GM21529 (cell line): Measurements from ENCODE around the gene UBD.

ENCODE experiments used
- ATAC-seq: cut with Tn5 transposase; IDR thresholded peaks from one replicate; pipeline ENCODE4 v1.9.1; 2021; ENCODE audit not compliant: unreplicated experiment

UBD gene

GRCh38 chr6:29559524-29560287, at the start of gene UBD:
TSS of gene UBD (minus strand) at chr6:29559732. CDS start at chr6:29559701, 31 bp downstream.
- no peak for ATAC-seq

- no peak for ATAC-seq
These were observed 48.6 kb upstream of the UBD start for GRCh38 chr6:29608131-29608530.

DNA sequence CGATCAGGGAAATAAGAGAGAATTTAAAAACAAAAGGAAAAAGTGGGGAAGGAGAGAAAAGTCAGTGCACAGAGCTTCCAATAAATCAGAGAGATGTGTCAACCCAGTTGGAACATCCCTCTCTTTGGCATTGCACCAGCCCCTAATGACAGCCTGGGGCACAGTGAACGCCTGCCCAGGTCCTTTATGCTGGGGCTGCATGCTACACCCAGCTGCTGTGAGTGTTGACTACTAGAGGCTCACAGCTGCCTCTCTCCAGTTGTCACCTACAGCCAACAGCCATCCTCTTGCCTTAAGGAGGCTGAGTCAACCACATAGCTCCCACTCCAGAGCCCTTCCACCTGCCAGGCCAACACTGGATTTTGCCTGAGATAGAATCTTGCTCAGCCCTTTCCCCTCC, 44.4 kb upstream of the UBD start:
- ATAC-seq: no peak

DNA sequence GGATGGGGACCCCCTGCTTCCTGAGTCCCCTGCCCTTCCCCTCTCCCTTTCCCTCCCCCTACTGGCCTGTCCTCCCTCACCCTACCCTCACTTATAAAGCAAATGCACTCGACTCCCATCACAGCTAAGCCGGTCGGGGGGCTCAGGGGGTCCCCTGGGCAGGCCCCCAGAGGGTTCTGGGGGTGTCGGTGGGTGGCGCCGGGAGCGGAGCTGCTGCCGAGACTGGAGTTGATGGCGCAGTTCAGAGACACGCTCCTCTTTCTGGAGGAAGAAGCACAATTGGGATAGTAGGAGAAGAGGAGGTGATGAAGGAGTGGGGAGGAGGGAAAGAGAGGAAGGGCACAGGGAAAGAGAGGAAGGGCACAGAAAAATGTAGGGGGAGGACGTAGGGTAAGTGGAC, 43.9 kb upstream of the UBD start:
- ATAC-seq: no peak

GRCh38 chr6:29602564-29603361, 43.2 kb upstream of the UBD start:
- ATAC-seq: no peak

DNA sequence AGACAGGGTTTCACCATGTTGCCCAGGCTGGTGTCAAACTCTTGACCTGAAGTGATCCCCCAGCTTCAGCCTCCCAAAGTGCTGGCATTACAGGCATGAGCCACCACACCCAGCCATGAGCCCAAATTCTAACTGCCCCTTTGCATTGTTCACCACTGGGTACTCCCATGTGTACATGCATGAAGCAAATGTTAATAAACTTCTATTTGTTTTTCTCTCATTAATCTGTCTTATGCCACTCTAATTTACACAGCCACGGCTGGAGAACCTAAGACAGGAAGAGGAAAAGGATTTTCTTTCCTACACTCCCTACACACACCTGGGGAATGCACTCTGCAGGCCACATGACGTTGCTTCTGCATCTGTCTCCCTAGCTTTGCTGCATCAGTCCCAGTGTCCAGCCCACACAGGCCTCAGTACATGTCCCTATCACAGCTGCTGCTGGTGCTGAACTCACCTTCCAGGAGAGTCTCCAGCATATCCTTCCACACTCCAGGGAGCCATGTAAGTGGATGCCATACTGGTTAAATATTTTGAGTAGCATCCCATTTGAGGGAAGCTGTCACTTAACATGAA, 38.7 kb upstream of the UBD start:
- ATAC-seq: no peak

DNA sequence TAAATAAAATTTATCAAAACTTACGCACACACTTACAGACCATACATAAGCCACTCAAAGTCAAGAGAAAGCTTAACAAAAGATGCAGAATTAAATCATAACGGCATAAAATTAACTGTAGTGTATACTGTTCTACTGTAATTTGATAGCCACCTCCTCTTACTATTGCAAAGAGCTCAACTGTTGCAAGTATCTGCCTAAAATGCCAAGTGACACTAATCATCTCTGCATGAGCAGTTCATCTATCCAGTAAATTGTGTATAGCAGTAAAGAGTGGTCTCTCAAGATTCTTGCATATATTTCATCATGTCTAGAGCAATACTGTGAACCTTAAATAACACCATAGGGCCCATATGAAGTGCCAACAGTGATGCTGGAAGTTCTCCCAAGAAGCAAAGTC, 37.7 kb upstream of the UBD start:
- ATAC-seq: no peak

GRCh38 chr6:29596381-29596900, 36.9 kb upstream of the UBD start:
- ATAC-seq: no peak

DNA sequence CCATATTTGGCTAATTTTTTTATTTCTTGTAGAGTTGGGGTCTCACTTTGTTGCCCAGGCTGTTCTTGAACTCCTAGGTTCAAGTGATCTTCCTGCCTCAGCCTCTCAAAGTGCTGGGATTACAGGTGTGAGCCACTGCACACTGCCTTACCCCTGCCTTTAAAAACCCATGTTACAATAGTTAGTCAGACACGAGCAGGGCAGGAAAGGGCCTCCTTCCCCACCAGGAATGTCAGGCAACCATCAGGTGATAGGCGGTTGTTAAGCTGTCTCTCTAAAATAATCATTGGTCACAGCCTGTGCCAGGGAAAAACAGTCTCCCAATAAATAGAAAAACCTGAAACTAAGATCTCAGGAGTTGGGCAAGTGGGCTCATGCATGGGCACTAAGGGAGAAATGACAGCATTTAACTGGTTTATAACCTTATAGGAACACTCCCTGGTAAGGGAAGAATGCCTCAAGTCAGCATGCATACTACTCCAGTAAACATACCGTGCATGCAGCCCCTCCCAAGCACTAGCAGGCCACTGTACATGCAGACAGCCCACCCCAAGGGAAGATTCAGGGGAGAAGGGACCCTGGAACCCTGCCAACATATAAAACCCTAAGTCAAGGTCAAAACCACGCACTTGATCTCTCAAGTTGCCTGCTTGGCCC, 33.8 kb upstream of the UBD start:
- ATAC-seq: no peak

DNA sequence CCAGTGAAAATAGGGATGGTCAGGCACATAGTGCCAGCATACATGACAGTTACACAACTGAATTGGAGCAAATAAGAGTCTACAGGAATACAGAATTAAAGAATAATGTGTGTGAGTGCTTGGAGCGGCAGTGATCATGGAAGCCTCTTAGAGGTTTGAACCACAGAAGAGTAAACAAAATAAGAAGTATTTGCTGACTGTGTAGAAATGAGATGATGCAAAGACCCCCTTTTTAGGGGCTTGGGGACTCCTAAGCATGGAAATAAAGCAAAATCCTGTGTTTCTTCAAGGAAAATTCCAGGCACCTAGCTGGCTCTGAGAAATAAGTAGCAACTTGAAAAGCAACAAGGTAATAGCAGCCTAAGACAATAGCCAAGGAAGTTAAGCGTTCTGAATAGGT, 32.1 kb upstream of the UBD start:
- no peak for ATAC-seq

DNA sequence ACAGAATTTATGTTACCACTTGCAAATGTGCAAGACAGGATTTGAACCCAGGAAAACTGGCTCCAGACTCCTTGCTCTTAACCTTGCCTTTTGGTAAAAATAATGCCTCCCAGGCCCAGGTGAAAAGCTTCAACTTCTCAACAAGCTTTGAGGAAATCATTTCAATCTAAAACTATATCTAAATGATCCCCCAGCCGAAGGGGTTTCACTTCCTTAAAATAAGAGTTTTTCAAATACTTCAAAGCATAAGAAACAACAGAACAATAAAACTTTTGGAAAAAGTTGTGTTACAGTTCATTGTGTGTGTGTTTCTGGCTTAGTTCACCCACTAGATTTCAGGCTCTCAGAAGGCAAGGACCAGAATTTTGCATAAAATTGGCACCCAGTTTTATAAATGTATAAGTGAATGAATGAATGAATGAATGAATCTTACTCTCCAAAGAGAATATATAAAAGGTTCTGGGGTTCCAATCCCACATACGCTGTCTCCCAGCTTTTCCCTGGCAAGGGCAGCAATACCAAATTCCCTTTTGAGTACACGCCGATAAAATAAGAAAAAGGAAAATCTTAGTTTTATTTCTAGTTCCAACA, 30.8 kb upstream of the UBD start:
- ATAC-seq: no peak

DNA sequence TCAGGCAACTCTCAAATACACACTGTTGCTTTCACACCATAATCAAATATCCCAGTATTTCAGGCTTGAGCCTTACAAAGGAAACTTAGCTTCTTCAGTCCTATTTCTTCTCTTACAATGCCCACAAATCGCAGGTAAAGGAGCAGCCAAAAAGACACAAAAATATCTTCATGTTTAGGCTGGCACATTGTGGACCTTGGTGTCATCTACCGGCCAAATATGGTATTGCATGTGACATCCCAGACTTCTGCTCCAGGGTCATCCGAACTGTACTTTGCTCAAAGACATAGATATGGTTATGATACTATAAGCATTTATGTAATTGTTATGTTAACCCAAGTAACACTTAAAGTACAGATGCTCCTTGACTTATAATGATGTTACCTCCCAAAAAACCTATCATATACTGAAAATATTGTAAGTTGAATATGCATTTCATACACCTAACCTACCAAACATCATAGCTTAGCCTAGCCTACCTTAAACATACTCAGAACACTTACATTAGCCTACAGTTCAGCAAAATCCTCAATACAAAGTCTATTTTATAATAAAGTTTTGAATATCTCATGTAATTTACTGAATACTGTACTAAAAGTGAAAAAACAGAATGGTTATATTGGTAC, 30.0 kb upstream of the UBD start:
- ATAC-seq: peak; percentile 56

DNA sequence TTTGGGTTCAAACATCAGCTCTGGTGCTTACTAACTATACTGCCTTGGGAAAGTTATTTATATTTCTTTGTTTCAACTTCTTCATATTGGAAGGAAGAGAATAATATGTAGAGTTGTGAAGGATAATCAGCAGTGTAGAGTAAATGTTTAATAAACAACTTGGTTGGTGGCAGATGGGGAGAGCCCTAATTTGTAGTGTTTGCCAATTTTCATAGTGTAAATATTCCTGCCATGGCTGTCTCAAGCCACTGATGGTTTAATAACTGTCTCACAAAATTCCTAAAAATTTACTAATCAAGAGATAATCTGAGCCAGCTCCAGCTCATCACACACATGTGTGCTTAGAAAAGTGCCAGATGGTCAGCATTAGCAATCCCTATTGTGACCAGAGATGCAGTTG, 25.3 kb upstream of the UBD start, which contains the start of gene OR2H2:
Gene OR2H2 (plus strand): TSS at position 301 of the 400 bp plus-strand sequence. CDS start 2,824 bp downstream, outside the sequence.
- ATAC-seq: no peak

DNA sequence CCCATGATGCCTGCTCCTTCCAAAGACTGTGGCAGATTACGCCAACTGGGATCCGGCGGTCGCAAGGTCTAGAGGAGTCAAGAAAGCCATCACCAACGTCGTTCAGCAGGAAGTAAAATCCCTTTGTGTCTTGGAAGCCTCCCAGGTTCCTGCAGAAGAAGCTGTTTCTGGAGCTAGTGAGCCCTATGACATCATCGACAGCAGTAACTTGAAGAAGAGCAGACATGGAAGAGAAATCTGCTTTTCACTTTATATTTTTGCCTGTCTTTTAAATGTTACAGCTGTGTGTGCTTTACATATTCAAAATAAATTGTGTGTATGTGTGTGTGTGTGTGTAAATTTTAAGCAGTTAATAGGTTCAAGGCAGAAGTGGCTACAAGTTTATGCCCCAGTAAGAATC, 18.0 kb upstream of the UBD start:
- ATAC-seq: no peak

DNA sequence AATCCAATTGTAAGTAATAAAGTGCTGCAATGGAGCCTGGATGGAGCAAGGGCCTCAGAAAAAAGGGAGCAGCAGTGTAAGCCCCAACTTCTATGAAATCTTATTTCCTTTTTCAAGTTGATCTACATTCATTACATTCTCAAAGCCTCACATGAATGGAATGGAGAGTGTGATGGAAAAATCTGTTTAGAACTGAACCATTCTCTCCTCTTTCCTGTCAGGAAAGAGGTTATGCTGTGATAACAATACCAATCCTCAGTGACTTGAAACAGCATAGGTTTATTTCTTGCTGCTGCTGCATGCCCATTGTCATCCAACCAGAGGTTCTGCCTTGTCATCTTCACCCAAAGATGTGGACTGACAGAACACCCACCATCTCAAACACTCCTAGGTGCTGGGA, 16.5 kb upstream of the UBD start:
- no peak for ATAC-seq

GRCh38 chr6:29567991-29568390, 8.5 kb upstream of the UBD start:
- no peak for ATAC-seq

- ATAC-seq: no peak
These were observed 8.0 kb upstream of the UBD start for GRCh38 chr6:29567541-29567940.

DNA sequence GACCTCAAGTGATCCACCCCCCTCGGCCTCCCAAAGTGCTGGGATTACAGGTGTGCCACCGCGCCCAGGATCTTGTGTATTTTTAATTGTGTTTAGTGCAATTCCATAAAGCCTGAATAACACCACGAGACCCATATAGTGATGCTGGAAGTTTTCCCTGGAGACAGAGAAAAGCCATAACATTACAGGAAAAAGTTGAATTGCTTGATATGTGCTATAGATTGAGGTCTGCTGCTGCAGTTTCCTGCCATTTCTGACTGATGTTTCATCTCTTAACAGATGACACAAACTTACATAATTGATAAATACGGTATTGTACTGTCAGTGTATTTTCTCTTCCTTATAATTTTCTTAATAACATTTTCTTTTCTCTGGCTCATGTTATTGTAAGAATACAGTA, 7.3 kb upstream of the UBD start:
- ATAC-seq: no peak

GRCh38 chr6:29564875-29565274, 5.3 kb upstream of the UBD start:
- no peak for ATAC-seq

DNA sequence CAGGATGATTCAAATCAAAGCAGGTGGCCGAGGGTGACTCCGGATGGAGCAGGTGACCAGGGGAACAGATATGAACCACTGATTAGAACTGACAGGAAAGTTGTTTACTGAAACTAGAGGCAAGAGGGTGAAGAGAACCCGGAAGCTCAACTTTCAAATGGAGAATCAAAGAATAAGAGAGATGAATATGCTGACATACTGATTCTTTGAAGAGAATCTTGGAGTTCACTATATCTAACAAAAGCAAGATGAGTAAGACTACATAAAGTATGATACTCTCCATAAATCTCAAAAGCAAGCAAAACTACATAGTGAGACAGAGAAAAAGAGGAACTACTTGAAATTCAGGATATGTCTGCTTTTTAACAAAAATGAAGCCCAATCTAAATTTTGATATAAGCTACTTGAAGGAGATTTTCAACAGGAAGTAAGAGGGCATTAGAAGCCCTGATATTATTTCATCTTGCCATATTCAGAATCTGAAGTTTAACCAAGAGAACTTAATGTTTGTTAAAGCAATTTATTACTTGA, 4.0 kb upstream of the UBD start:
- ATAC-seq: no peak
